Epithelial cell of umbilical artery (primary cell): ENCODE measurements around the gene MICAL1. TPM values are rescaled to one million over a fixed set of nuclear protein-coding genes. Genes with fewer than 3 reads are reported as not detected.

Source experiments
- total RNA-seq: library from RNA; depleted of rRNA; stranded (reverse); fragments of >200 nt; gene quantifications from 2 replicates; pipeline ENCODE4 v1.2.3, GENCODE V29; 2014

MICAL1 gene, protein sequence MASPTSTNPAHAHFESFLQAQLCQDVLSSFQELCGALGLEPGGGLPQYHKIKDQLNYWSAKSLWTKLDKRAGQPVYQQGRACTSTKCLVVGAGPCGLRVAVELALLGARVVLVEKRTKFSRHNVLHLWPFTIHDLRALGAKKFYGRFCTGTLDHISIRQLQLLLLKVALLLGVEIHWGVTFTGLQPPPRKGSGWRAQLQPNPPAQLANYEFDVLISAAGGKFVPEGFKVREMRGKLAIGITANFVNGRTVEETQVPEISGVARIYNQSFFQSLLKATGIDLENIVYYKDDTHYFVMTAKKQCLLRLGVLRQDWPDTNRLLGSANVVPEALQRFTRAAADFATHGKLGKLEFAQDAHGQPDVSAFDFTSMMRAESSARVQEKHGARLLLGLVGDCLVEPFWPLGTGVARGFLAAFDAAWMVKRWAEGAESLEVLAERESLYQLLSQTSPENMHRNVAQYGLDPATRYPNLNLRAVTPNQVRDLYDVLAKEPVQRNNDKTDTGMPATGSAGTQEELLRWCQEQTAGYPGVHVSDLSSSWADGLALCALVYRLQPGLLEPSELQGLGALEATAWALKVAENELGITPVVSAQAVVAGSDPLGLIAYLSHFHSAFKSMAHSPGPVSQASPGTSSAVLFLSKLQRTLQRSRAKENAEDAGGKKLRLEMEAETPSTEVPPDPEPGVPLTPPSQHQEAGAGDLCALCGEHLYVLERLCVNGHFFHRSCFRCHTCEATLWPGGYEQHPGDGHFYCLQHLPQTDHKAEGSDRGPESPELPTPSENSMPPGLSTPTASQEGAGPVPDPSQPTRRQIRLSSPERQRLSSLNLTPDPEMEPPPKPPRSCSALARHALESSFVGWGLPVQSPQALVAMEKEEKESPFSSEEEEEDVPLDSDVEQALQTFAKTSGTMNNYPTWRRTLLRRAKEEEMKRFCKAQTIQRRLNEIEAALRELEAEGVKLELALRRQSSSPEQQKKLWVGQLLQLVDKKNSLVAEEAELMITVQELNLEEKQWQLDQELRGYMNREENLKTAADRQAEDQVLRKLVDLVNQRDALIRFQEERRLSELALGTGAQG
- 12.3 and 32.5 TPM in 2 replicates for total RNA-seq

DNA sequence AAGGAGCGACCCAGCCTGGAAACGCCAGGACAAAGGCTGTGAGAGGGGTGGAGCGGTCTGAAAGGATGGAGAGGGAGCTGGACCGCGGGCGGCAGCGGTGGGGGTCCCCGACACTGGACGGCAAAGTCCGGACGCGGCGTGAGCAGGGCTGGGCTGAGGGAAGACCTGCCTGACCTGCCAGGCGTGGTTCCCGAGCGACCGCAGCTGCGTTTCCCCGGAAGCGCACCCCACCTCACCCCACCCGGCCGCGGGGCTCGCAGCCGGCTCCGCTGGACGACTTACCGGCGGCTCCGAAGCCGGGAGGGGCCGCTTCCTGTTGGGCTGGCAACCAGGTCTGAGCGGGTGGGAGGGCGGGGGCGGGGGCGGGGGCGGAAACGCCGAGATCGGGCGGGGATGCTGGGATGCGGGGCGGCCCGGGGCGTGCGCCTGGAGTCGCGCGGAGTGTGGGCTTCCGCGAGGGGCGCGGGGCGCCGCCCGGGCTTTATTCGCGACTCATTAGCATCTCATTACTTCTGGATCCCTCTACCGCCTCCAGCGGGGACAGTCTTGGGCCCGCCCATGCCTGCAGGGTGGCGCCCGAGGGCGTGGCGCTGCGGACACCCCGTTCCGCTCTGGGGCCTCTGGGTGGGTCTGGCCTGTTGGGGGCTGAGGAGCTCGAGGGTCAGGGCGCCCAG, at the start of gene MICAL1:
Gene MICAL1, minus strand, starts transcription at position 336 of the 674 bp plus-strand sequence. CDS start 1,576 bp downstream, outside the sequence.

DNA sequence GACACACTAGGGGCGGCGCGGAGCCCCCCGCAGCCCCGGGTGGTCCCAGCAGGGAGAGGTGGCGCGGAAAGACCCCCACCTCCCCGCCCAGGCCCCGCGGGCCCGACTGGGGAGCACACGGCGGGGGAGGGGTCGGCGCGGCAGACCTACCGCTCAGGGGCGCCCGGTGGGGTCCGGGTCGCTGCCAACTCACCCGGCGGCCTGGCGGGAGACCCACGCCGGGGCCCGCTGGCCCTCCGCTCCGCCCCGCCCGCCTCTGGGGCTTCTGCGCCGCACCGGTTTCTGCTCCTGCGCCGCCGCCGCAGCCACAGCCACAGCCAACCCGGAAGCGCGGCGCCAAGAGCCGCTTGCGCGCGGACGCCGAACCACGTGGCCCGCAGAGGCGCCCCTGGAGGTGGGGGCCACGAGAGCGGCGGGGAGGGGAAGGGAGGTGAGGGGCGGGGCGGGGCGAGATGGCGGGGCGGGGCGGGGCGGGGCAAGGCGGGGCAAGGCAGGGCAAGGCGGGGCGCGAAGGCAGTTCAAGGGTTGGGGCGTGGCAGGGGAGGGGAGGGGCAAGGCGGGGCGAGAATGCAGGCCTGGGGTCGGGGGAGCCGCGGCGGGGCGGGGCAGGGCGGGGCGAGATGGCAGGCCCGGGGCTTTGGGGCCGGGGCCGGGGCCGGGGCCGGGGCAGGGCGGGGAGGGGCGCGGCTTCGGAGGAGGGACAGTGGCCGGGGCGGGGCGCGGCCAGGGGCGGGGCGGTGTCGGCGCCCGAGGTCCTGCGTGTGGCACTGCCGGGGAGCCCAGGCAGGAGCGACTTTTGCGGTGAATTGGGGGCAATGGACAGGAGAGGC, 27.5 kb upstream of the MICAL1 start, which contains the start of gene ZBTB24:
Gene ZBTB24, minus strand, starts transcription at position 315 of the 830 bp plus-strand sequence. CDS start 1,193 bp downstream, outside the sequence.

DNA sequence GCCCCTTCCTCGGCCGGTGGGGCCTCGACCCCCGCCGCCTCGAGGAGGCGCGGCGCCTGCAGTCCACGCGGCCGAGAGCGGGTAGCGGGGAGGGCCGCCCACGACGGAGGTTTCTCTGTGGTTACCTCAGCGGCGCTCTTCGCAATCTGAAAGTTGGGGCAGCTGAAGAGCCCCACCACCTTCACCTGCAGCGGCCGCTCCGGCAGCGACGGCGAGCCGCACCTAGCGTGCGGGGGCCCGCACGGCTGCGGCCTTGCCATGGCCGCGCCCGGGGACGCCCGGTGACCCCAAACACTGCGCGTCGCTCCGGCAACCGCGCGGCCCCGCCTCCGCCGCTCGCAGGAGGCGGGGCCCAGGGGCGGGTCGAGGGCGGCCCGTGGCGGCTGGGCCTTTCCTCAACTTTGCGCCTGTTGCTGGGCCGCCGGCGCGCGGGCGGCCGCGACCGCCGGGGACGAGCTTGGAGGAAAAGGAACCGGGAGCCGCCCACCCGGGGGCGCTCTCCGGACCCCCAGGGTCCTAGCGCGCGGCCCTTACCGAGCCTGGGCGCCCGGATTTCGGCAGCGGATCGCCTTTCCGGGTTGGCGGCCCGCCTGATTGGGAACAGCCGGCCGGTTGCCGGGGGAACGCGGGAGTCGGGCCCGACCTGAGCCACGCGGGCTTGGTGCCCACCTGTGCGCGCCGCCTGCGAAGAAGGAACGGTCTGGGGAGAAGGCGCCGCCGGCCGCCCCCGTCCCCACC, 15.1 kb downstream of the MICAL1 start, which contains the start of the genes PPIL6 and SMPD2:
Gene PPIL6, minus strand, starts transcription at position 298 of the 738 bp plus-strand sequence. Its CDS starts 38 bp downstream, at position 260.
Gene SMPD2, plus strand, starts transcription at position 394 of the 738 bp plus-strand sequence. CDS start 398 bp downstream, outside the sequence.

Other genes with a start within 250 kb of the MICAL1 start
- gene CD164, start 73.3 kb downstream of the MICAL1 start, total RNA-seq: 119 and 212 TPM in 2 replicates
- gene PPIL6, start 15.1 kb downstream of the MICAL1 start, total RNA-seq: 1.7 and 2.3 TPM in 2 replicates
- gene SMPD2, start 15.0 kb downstream of the MICAL1 start, total RNA-seq: 7.8 and 9.4 TPM in 2 replicates
- 6.2 and 8.1 TPM in 2 replicates for gene ZBTB24, start 27.4 kb upstream of the MICAL1 start, total RNA-seq
- gene AK9, start 235.4 kb upstream of the MICAL1 start, total RNA-seq: 3.2 and 5.6 TPM in 2 replicates
- gene FIG4, start 235.5 kb upstream of the MICAL1 start, total RNA-seq: 11.7 and 14.6 TPM in 2 replicates